ENCODE measurements around the gene AMDHD2.
"Not testable (repeated sequence)": the region's sequence is repeated elsewhere in the genome, so short reads cannot be mapped to it uniquely, and the experiment has no call there.

AMDHD2 gene

DNA sequence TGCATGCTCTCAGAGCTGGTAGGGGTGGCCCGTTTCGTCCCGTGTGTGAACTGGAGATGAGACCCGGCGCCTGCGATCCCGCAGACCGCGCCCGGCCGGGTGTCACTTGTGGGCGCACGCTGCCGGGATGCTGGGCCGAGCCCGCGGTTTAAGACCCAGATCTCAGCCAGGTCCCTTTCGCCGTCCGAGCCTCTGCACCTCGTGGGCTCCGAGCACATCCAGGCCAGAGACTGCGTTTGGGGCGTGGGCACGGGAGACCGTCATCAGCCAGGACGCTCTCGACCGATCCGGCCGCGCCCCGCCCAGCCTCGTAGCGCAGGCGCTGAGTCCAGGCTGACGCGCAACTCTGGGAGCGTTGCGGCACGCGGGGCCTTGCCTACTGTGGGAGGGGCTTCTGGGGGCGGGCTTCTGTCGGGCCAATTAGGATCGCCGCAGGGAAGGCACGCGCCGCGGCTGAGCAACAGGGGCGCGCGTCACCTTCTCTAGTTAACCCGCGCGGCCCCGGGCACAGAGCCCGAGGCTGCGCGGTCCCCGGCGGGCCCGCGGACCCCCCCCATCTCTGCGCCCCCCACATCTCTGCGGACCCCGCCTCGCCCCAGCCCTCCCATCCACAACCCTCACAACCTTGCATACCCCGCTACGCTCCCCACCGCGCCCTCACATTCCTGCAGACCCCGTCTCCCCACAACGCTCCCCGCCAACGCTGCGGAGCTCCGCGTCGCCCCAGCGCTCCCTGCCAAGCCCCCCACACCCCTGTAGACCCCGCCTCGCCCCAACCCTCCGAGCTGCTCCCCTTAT lies 11.7 kb downstream of the AMDHD2 start:
- no peaks in the 10 kb centered on the region for H3K27me3 Mint-ChIP-seq (ENCODE audit: low read depth)
- peaks cover 5% of the 10 kb centered on the region for H3K4me1 Mint-ChIP-seq
- H3K27ac Mint-ChIP-seq = peak overlapping the region; percentile 83 to 96 (median 88)
- no peak for TF ChIP-seq CTCF (IDR thresholded peaks at IDR 0.05; ENCODE audit: unreplicated experiment in 3 of 3)
- no peaks in the 10 kb centered on the region for H3K36me3 Mint-ChIP-seq (ENCODE audit: low read depth)
- H3K9me3 Mint-ChIP-seq = no peaks in the 10 kb centered on the region
- H3K4me3 Mint-ChIP-seq = peak overlapping the region; percentile 91 to 94 (median 91)

- Mint-ChIP-seq H3K36me3 (ENCODE audit: low read depth) (no peaks in the 10 kb centered on the region), H3K4me3 (peak overlapping the region; percentile 91 to 94 (median 91)), H3K27ac (peak overlapping the region; percentile 83 to 96 (median 88)), H3K9me3 (no peaks in the 10 kb centered on the region), H3K4me1 (peaks cover 5% of the 10 kb centered on the region), H3K27me3 (ENCODE audit: low read depth) (no peaks in the 10 kb centered on the region)
- TF ChIP-seq CTCF (IDR thresholded peaks at IDR 0.05; ENCODE audit: unreplicated experiment in 3 of 3) = no peak
Observed at GRCh38 chr16:2532494-2533141, 12.4 kb downstream of the AMDHD2 start.

DNA sequence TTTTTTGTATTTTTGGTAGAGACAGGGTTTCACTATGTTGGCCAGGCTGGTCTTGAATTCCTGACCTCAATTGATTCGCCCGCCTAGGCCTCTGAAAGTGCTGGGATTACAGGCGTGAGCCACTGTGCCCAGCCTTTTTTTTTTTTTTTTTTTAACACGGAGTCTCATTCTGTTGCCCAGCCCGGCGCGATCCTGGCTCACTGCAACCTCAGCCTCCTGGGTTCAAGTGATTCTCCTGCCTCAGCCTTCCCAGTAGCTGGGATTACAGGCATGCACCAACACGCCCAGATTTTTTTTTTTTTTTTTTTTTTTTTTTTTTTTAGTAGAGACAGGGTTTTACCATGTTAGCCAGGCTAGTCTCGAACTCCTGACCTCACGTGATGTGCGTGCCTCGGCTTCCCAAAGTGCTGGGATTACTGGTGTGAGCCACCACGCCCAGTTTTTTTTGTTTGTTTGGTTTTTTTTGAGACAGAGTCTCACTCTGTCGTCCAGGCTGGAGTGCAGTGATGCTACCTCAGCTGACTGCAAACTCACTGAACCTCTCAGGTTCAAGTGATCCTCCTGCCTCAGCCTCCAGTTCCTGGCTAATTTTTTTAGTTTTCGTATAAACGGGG lies 13.1 kb downstream of the AMDHD2 start:
- peak overlapping the region; percentile 91 to 94 (median 91) for H3K4me3 Mint-ChIP-seq
- peak overlapping the region; percentile 83 to 96 (median 88) for H3K27ac Mint-ChIP-seq
- not testable (repeated sequence) for H3K4me1 Mint-ChIP-seq; H3K9me3 Mint-ChIP-seq; H3K36me3 Mint-ChIP-seq (ENCODE audit: low read depth); H3K27me3 Mint-ChIP-seq (ENCODE audit: low read depth)

DNA sequence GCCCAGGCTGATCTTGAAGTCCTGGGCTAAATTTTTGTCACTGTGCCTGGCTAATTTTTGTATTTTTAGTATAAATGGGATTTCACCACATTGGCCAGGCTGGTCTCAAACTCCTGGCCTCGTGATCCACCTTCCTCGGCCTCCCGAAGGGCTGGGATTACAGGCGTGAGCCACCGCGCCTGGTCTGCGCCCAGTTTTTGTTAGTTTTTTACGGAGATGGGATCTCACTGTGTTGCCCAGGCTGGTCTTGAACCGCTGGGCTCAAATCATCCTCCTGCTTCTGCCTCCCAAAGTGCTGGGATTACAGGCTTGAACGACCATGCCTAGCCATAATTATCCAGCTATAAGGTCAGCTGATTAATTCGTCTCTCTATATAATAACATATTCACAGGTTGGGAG lies 13.7 kb downstream of the AMDHD2 start:
- TF ChIP-seq CTCF (IDR thresholded peaks at IDR 0.05; ENCODE audit: unreplicated experiment in 3 of 3) = no peak
- Mint-ChIP-seq H3K9me3 (no peaks in the 10 kb centered on the region), H3K36me3 (ENCODE audit: low read depth) (no peaks in the 10 kb centered on the region), H3K4me3 (peak overlapping the region; percentile 71 to 79 (median 74)), H3K27me3 (ENCODE audit: low read depth) (no peaks in the 10 kb centered on the region), H3K4me1 (peaks cover 9% of the 10 kb centered on the region), H3K27ac (peak overlapping the region in 2 of 3 experiments; percentile 21 to 39)

- H3K4me1 Mint-ChIP-seq = peaks cover 12% of the 10 kb centered on the region
- not testable (repeated sequence) for H3K27me3 Mint-ChIP-seq (ENCODE audit: low read depth)
Observed at GRCh38 chr16:2534335-2534734, 14.2 kb downstream of the AMDHD2 start.

DNA sequence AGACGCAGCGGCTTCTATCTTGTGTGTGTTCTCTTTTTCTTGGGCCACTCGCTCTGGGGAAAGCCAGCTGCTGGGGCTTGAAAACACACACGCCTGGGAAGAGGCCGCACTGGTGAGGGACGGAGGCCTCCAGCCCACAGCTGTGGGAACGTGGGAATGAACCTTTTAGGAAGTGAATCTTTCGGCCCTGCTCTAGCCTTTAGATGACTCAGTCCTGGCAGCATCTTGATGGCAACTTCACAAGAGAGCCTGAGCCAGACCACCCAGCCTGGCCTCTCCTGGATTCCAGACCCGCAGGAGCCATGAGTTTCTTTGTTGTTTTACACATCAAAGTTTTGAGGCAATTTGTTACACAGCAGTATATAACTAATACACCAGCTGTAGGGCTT lies 15.4 kb downstream of the AMDHD2 start:
- H3K27me3 Mint-ChIP-seq (ENCODE audit: low read depth) = no peaks in the 10 kb centered on the region
- peak overlapping the region; percentile 56 to 75 (median 72) for H3K4me3 Mint-ChIP-seq
- H3K4me1 Mint-ChIP-seq = peaks cover 25% of the 10 kb centered on the region
- H3K27ac Mint-ChIP-seq = peak overlapping the region in 1 of 3 experiments; percentile 44
- no peak for TF ChIP-seq CTCF (IDR thresholded peaks at IDR 0.05; ENCODE audit: unreplicated experiment in 3 of 3)
- H3K9me3 Mint-ChIP-seq = no peaks in the 10 kb centered on the region
- H3K36me3 Mint-ChIP-seq (ENCODE audit: low read depth) = no peaks in the 10 kb centered on the region

More at GRCh38 chr16:2534335-2534734, 14.2 kb downstream of the AMDHD2 start:
- H3K9me3 Mint-ChIP-seq; H3K36me3 Mint-ChIP-seq (ENCODE audit: low read depth): not testable (repeated sequence)
- Mint-ChIP-seq H3K4me3 (peak overlapping the region; percentile 71 to 79 (median 74)), H3K27ac (peak overlapping the region in 2 of 3 experiments; percentile 21 to 39)
